ENCODE data around the gene DDX17.

- TF ChIP-seq POLR2A (IDR thresholded peaks at IDR 0.05): no peak
- TF ChIP-seq, protein P1, sequence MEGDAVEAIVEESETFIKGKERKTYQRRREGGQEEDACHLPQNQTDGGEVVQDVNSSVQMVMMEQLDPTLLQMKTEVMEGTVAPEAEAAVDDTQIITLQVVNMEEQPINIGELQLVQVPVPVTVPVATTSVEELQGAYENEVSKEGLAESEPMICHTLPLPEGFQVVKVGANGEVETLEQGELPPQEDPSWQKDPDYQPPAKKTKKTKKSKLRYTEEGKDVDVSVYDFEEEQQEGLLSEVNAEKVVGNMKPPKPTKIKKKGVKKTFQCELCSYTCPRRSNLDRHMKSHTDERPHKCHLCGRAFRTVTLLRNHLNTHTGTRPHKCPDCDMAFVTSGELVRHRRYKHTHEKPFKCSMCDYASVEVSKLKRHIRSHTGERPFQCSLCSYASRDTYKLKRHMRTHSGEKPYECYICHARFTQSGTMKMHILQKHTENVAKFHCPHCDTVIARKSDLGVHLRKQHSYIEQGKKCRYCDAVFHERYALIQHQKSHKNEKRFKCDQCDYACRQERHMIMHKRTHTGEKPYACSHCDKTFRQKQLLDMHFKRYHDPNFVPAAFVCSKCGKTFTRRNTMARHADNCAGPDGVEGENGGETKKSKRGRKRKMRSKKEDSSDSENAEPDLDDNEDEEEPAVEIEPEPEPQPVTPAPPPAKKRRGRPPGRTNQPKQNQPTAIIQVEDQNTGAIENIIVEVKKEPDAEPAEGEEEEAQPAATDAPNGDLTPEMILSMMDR (IDR thresholded peaks at IDR 0.05 in 4 of 5, conservative IDR thresholded peaks at IDR 0.05 in 1 of 5): no peak
These were observed 48.2 kb upstream of the DDX17 start for GRCh38 chr22:38554281-38554680.

Data from gastrocnemius medialis (tissue), 4 donors.